Hepatocyte (in vitro differentiated cells): ENCODE results near the gene TPK1.

Source experiments
- EZH2 ChIP-seq: fragments of 200-600 bp; sonication (generic); IDR thresholded peaks from 2 replicates; pipeline ENCODE4 v1.6.1; 2016; ENCODE audit warnings: antibody characterized with exemption, mild to moderate bottlenecking, borderline replicate concordance
- TF ChIP-seq, protein P1 (sequence below): fragments of 200-600 bp; sonication (generic); IDR thresholded peaks from 2 replicates; pipeline ENCODE4 v1.5.1; 2016; ENCODE audit warnings: antibody characterized with exemption, mild to moderate bottlenecking; ENCODE audit not compliant: poor library complexity

DNA sequence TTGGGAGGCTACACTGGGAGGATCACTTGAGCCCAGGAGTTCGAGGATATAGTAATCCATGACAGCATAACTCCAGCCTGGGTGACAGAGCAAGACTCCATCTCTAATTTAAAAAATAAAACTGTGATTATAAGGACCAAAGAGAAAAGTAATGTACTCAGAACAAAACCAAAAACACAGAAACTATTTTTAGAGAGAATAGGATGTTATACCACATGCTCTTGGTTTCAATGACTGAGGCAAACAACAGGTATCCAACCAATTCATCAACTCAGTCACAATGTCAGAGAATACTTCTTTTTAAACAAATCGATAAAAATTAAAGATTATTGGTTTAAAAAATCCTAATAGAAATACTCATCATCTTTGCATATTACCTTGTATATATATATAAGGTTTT is 186.7 kb downstream of the TPK1 start:
- TF ChIP-seq, protein P1, sequence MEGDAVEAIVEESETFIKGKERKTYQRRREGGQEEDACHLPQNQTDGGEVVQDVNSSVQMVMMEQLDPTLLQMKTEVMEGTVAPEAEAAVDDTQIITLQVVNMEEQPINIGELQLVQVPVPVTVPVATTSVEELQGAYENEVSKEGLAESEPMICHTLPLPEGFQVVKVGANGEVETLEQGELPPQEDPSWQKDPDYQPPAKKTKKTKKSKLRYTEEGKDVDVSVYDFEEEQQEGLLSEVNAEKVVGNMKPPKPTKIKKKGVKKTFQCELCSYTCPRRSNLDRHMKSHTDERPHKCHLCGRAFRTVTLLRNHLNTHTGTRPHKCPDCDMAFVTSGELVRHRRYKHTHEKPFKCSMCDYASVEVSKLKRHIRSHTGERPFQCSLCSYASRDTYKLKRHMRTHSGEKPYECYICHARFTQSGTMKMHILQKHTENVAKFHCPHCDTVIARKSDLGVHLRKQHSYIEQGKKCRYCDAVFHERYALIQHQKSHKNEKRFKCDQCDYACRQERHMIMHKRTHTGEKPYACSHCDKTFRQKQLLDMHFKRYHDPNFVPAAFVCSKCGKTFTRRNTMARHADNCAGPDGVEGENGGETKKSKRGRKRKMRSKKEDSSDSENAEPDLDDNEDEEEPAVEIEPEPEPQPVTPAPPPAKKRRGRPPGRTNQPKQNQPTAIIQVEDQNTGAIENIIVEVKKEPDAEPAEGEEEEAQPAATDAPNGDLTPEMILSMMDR = no peak
- TF ChIP-seq EZH2 = no peak
